GM13977 (cell line): Measurements from ENCODE around the gene POU2F3.
"Not testable (repeated sequence)": the region's sequence is repeated elsewhere in the genome, so short reads cannot be mapped to it uniquely, and the experiment has no call there.

Experiments used
- DNase-seq: peaks from one replicate; pipeline ENCODE4 v3.0.0; 2012; ENCODE audit warnings: low spot score
- in situ Hi-C: fragments of 300-500 bp; cut with MboI; formaldehyde crosslinking; loops from one replicate; pipeline ENCODE4 v1.12.0; 2022; ENCODE audit warnings: low sequenced_read_pairs, low pct_unique_long_range_greater_than_20kb, mixed read lengths, inconsistent platforms; ENCODE audit not compliant: unreplicated experiment
- TF ChIP-seq, protein P1 (sequence below): IDR thresholded peaks from 2 replicates; pipeline ENCODE4 v1.5.1; 2012; ENCODE audit warnings: mild to moderate bottlenecking, control low read depth; ENCODE audit not compliant: insufficient read depth; ENCODE audit errors: extremely low read depth, missing control alignments

POU2F3 gene

GRCh38 chr11:120272303-120272702, 32.4 kb downstream of the POU2F3 start:
- DNase-seq, result no peak
- in situ Hi-C loops, result no loop called here
- TF ChIP-seq, protein P1, sequence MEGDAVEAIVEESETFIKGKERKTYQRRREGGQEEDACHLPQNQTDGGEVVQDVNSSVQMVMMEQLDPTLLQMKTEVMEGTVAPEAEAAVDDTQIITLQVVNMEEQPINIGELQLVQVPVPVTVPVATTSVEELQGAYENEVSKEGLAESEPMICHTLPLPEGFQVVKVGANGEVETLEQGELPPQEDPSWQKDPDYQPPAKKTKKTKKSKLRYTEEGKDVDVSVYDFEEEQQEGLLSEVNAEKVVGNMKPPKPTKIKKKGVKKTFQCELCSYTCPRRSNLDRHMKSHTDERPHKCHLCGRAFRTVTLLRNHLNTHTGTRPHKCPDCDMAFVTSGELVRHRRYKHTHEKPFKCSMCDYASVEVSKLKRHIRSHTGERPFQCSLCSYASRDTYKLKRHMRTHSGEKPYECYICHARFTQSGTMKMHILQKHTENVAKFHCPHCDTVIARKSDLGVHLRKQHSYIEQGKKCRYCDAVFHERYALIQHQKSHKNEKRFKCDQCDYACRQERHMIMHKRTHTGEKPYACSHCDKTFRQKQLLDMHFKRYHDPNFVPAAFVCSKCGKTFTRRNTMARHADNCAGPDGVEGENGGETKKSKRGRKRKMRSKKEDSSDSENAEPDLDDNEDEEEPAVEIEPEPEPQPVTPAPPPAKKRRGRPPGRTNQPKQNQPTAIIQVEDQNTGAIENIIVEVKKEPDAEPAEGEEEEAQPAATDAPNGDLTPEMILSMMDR, result no peak

DNA sequence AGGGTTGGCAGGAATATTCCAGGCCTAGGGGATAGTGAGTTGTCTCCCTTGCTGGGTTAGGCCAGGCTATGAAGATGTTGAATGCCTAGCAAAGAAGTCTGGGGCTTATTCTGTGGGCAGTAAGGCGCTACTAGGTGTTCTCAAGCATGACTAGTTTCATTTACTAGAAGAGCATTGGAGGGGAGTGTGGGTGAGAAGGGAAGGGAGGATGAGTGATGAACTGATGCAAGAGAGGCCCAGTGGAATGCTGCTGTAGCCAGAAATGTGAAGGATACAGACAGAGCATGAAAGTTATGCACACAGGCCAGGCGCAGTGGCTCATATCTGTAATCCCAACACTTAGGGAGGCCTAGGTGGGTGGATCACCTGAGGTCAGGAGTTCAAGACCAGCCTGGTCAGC, 33.5 kb downstream of the POU2F3 start:
- no peak for DNase-seq
- in situ Hi-C loops, result no loop called here
- TF ChIP-seq, protein P1, result no peak

DNA sequence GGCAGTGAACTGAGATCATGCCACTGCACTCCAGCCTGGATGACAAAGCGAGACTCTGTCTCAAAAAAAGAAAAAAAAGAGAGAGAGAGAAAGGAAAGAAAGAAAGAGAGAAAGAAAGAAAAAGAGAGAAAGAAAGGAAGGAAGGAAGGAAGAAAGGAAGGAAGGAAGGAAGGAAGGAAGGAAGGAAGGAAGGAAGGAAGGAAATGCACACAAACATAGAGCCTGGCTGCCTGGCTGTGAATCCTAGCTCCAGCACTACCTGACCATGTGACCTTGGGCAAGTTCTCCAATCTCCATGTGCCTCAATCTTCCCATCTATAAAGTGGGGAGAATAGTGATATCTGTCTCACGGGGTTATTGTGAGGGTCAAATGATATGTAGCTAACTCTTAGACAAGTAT, 34.0 kb downstream of the POU2F3 start:
- in situ Hi-C loops, DNase-seq: not testable (repeated sequence)

- no peak for DNase-seq
- TF ChIP-seq, protein P1, result no peak
- in situ Hi-C loops, result no loop called here
Observed at GRCh38 chr11:120279502-120279901, 39.6 kb downstream of the POU2F3 start.

GRCh38 chr11:120280600-120281051, 40.7 kb downstream of the POU2F3 start:
- in situ Hi-C loops, result no loop called here

GRCh38 chr11:120281143-120281795, 41.3 kb downstream of the POU2F3 start:
- TF ChIP-seq, protein P1, result no peak
- in situ Hi-C loops, result no loop called here
- DNase-seq, result no peak

More at GRCh38 chr11:120280600-120281051, 40.7 kb downstream of the POU2F3 start:
- no peak for DNase-seq
- TF ChIP-seq, protein P1, result no peak

DNA sequence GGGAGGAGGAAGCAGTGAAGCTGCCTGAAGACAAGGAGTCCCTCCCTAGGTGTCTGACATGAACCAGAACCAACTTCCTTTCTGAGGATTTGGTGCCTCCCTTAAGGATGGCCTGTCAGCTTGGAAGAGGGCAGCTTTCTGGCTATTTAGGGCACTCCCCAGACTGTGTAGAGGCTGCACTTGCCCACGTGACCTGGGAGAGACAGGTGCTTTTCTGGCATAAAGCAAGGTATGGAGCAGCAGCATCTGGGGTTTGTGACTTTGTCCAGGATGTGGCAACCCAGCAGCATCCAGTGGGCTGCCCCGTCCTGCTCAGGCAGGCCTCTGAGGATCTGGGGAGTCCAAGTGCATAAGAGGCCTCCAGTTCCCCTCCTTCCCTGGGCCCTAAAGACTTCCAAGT, 43.2 kb downstream of the POU2F3 start:
- in situ Hi-C loops, result no loop called here
- DNase-seq, result no peak
- TF ChIP-seq, protein P1, result no peak
